Breast epithelium (tissue), 4 donors: Measurements from ENCODE around the gene TMEM117. TPM values are rescaled to one million over a fixed set of nuclear protein-coding genes. Genes with fewer than 3 reads are reported as not detected.

Source experiments
- DNase-seq, 2 donors: peaks; one replicate each; pipeline ENCODE4 v3.0.0-alpha.2; 2019; ENCODE audit warnings: low spot score in 2 of 2
- H3K27ac ChIP-seq, 2 donors: fragments of 200-600 bp; sonication (generic) in 1 of 2; one replicate each; pipeline ENCODE4 v1.5.1; 2016 to 2019; ENCODE audit warnings: mild to moderate bottlenecking in 1 of 2
- H3K27me3 ChIP-seq, 2 donors: fragments of 200-600 bp; sonication (generic) in 1 of 2; one replicate each; pipeline versions ENCODE4 v1.5.1 to v1.6.0; 2017 to 2019; ENCODE audit warnings: control low read depth in 1 of 2, mild to moderate bottlenecking in 1 of 2
- H3K36me3 ChIP-seq: fragments of 200-600 bp; one replicate; pipeline ENCODE4 v1.5.1; 2019
- H3K4me1 ChIP-seq, 2 donors: fragments of 200-600 bp; sonication (generic); one replicate each; pipeline ENCODE4 v1.5.1; 2016 to 2019; ENCODE audit warnings: control low read depth in 1 of 2
- H3K4me3 ChIP-seq, 3 donors: fragments of 200-600 bp; sonication (generic); 1 replicate in 2 of 3; 2 replicates in 1 of 3; pipeline ENCODE4 v1.5.1; 2016 to 2019; ENCODE audit warnings: mild to moderate bottlenecking in 3 of 3, moderate library complexity in 2 of 3
- H3K9me3 ChIP-seq, 2 donors: fragments of 200-600 bp; sonication (generic) in 1 of 2; one replicate each; pipeline ENCODE4 v1.5.1; 2016 to 2019; ENCODE audit warnings: control low read depth in 1 of 2
- CTCF ChIP-seq, 3 donors: fragments of 450-650 bp; IDR thresholded peaks; one replicate each; pipeline ENCODE4 v1.5.1; 2016 to 2017; ENCODE audit warnings: antibody characterized with exemption in 3 of 3, mild to moderate bottlenecking in 3 of 3, moderate library complexity in 3 of 3
- POLR2A ChIP-seq: fragments of 450-650 bp; IDR thresholded peaks from one replicate; pipeline ENCODE4 v1.6.1; 2016; ENCODE audit warnings: antibody characterized with exemption, mild to moderate bottlenecking, moderate library complexity
- POLR2AphosphoS5 ChIP-seq, 3 donors: sonication (generic); formaldehyde crosslinking; IDR thresholded peaks; one replicate each; pipeline ENCODE4 v1.6.1; 2017; ENCODE audit warnings: antibody characterized with exemption in 3 of 3
- intact Hi-C: fragments of 100-400 bp; cut with DNase I; formaldehyde crosslinking; loops from one replicate; pipeline ENCODE4 v1.15.1; 2023; ENCODE audit warnings: low total_unique reads
- total RNA-seq, 3 donors: library from RNA; depleted of rRNA; stranded (reverse); fragments of >200 nt; gene quantifications; one replicate each; pipeline ENCODE4 v1.1.0, GENCODE V29; 2016

Gene TMEM117
- total RNA-seq, 3 donors from 2014 or later = 6.1 to 17.1 (median 7.2) TPM

- no peak for DNase-seq
- Histone ChIP-seq H3K4me3 (no peak overlapping the region), H3K27me3 (no peaks in the 10 kb centered on the region), H3K36me3 (no peaks in the 10 kb centered on the region), H3K27ac (no peak overlapping the region), H3K4me1 (no peaks in the 10 kb centered on the region), H3K9me3 (no peaks in the 10 kb centered on the region)
- intact Hi-C loops = no loop called here
- TF ChIP-seq CTCF (IDR thresholded peaks at IDR 0.05) (no peak), POLR2A (no peak), POLR2AphosphoS5 (IDR thresholded peaks at IDR 0.05) (no peak)
Measured at GRCh38 chr12:43895580-43896206, 59.8 kb downstream of the TMEM117 start.

- Histone ChIP-seq H3K4me3 (no peak overlapping the region), H3K4me1 (no peaks in the 10 kb centered on the region), H3K9me3 (no peaks in the 10 kb centered on the region), H3K36me3 (no peaks in the 10 kb centered on the region), H3K27me3 (no peaks in the 10 kb centered on the region), H3K27ac (no peak overlapping the region)
- DNase-seq = no peak
- intact Hi-C loops = no loop called here
- TF ChIP-seq POLR2AphosphoS5 (IDR thresholded peaks at IDR 0.05) = no peak
- no peak for TF ChIP-seq CTCF (IDR thresholded peaks at IDR 0.05)
- no peak for TF ChIP-seq POLR2A
Measured at GRCh38 chr12:43896496-43896895, 60.6 kb downstream of the TMEM117 start.

- Histone ChIP-seq H3K9me3 (no peaks in the 10 kb centered on the region), H3K4me3 (no peak overlapping the region), H3K36me3 (no peaks in the 10 kb centered on the region), H3K27me3 (no peaks in the 10 kb centered on the region), H3K27ac (no peak overlapping the region), H3K4me1 (no peaks in the 10 kb centered on the region)
- TF ChIP-seq CTCF (IDR thresholded peaks at IDR 0.05) (no peak), POLR2AphosphoS5 (IDR thresholded peaks at IDR 0.05) (no peak), POLR2A (no peak)
- intact Hi-C loops = no loop called here
- no peak for DNase-seq
Measured at GRCh38 chr12:43898474-43898873, 62.6 kb downstream of the TMEM117 start.

- Histone ChIP-seq H3K4me3 (no peak overlapping the region), H3K27me3 (no peaks in the 10 kb centered on the region), H3K27ac (no peak overlapping the region), H3K4me1 (no peaks in the 10 kb centered on the region), H3K36me3 (no peaks in the 10 kb centered on the region), H3K9me3 (no peaks in the 10 kb centered on the region)
- intact Hi-C loops = no loop called here
- no peak for DNase-seq
- TF ChIP-seq POLR2A (no peak), POLR2AphosphoS5 (IDR thresholded peaks at IDR 0.05) (no peak), CTCF (IDR thresholded peaks at IDR 0.05) (no peak)
Measured at GRCh38 chr12:43899574-43899973, 63.7 kb downstream of the TMEM117 start.

- Histone ChIP-seq H3K36me3 (no peaks in the 10 kb centered on the region), H3K27ac (no peak overlapping the region), H3K27me3 (no peaks in the 10 kb centered on the region), H3K4me1 (no peaks in the 10 kb centered on the region), H3K4me3 (no peak overlapping the region), H3K9me3 (no peaks in the 10 kb centered on the region)
- intact Hi-C loops = no loop called here
- TF ChIP-seq POLR2AphosphoS5 (IDR thresholded peaks at IDR 0.05) = no peak
- no peak for TF ChIP-seq CTCF (IDR thresholded peaks at IDR 0.05)
- no peak for TF ChIP-seq POLR2A
- no peak for DNase-seq
Measured at GRCh38 chr12:43903686-43904085, 67.8 kb downstream of the TMEM117 start.
